ENCODE measurements around the gene CSTF1.

CSTF1 gene

DNA sequence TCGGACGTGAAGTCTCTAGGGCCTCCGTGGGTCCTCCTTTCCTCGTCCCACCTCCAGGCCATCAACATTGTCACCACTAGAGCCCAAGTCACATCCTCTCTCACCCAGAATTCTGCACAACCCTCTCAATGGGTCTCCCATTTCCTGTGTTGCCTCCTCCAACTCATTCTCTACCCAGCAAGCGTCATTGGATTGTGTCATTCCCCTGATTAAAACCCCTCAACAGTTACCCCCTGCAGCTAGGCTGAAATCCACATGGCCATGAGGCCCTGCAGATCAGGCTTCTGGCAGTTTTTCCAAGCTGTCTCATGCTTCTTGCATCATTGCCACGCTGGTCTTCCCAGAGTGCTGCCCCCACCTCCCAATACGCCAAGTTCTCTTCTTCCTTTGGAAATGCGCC, 46.5 kb upstream of the CSTF1 start:
- no peak overlapping the region for H2AFZ ChIP-seq (ENCODE audit: low read length)
- no peaks in the 10 kb centered on the region for H3K9me2 ChIP-seq (replicated peaks; ENCODE audit: insufficient read depth, low read length)
- no peak overlapping the region for H3K27ac ChIP-seq (ENCODE audit: low read length)
- no peaks in the 10 kb centered on the region for H3F3A ChIP-seq (ENCODE audit: insufficient read depth, low read length)
- no peaks in the 10 kb centered on the region for H3K4me1 ChIP-seq (ENCODE audit: low read length)
- no peak overlapping the region for H3K4me2 ChIP-seq (ENCODE audit: low read depth, low read length)
- no peaks in the 10 kb centered on the region for H3K9me3 ChIP-seq (replicated peaks; ENCODE audit: insufficient read depth, low read length)
- 0 out of 2 replicates have a peak, but pooled peaks cover 2% of the 10 kb centered on the region for H4K20me1 ChIP-seq (ENCODE audit: insufficient read depth, low read length)
- H3K79me2 ChIP-seq (ENCODE audit: low read length) = no peaks in the 10 kb centered on the region
- H3K4me3 ChIP-seq (ENCODE audit: low read length) = no peak overlapping the region
- H3K27me3 ChIP-seq (replicated peaks; ENCODE audit: insufficient read depth, low read length) = no peaks in the 10 kb centered on the region
- no peak overlapping the region for H3K9ac ChIP-seq (ENCODE audit: low read length)
- TF ChIP-seq EZH2phosphoT487 (IDR thresholded peaks at IDR 0.05; ENCODE audit: low read length) = no peak
- TF ChIP-seq EZH2 (optimal IDR thresholded peaks at IDR 0.05; ENCODE audit: low read depth, low read length) = no peak
- TF ChIP-seq, protein P1, sequence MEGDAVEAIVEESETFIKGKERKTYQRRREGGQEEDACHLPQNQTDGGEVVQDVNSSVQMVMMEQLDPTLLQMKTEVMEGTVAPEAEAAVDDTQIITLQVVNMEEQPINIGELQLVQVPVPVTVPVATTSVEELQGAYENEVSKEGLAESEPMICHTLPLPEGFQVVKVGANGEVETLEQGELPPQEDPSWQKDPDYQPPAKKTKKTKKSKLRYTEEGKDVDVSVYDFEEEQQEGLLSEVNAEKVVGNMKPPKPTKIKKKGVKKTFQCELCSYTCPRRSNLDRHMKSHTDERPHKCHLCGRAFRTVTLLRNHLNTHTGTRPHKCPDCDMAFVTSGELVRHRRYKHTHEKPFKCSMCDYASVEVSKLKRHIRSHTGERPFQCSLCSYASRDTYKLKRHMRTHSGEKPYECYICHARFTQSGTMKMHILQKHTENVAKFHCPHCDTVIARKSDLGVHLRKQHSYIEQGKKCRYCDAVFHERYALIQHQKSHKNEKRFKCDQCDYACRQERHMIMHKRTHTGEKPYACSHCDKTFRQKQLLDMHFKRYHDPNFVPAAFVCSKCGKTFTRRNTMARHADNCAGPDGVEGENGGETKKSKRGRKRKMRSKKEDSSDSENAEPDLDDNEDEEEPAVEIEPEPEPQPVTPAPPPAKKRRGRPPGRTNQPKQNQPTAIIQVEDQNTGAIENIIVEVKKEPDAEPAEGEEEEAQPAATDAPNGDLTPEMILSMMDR (IDR thresholded peaks at IDR 0.05; ENCODE audit: low read length) = no peak
- no peaks in the 10 kb centered on the region for H3K36me3 ChIP-seq (replicated peaks; ENCODE audit: insufficient read depth, low read length)
- DNase-seq = no peak

DNA sequence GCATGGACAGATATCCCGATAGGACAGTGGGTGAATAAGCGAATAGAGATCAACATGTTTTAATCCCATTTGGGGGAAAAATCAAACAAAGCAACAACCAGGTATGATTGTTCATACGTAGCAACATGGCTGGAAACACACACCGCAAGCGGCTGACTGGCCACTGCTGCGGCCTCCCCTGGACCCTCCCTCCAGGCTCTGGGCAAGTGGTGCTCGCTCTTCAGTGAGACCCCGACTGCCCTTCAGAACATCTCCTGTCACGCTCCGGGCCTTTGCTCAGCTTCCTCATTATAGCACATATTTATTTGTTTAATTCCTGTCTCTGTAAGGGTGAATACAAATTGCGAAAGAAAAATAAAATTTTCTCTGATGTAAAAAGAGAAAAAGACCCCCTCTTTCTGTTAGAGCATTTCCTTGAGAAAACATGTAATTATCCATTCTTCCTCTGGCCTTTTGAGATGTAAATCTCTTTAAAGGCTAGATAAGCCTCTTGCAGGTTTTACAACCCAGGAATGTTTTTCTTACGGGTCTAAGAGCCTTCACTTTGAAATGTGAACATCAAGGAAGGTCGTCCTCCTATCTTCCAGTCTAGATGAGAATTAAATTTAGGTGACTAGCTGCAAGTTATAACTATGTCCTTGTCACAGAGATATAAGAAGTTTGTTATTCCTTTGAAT, 44.7 kb upstream of the CSTF1 start:
- no peak overlapping the region for H3K9ac ChIP-seq (ENCODE audit: low read length)
- H2AFZ ChIP-seq (ENCODE audit: low read length) = no peak overlapping the region
- H3K27me3 ChIP-seq (replicated peaks; ENCODE audit: insufficient read depth, low read length) = no peaks in the 10 kb centered on the region
- no peaks in the 10 kb centered on the region for H3K36me3 ChIP-seq (replicated peaks; ENCODE audit: insufficient read depth, low read length)
- TF ChIP-seq EZH2 (optimal IDR thresholded peaks at IDR 0.05; ENCODE audit: low read depth, low read length) = no peak
- TF ChIP-seq EZH2phosphoT487 (IDR thresholded peaks at IDR 0.05; ENCODE audit: low read length) = no peak
- 0 out of 2 replicates have a peak, but pooled peaks cover under 1% of the 10 kb centered on the region for H4K20me1 ChIP-seq (ENCODE audit: insufficient read depth, low read length)
- no peaks in the 10 kb centered on the region for H3K9me3 ChIP-seq (replicated peaks; ENCODE audit: insufficient read depth, low read length)
- H3K4me3 ChIP-seq (ENCODE audit: low read length) = no peak overlapping the region
- no peak overlapping the region for H3K4me2 ChIP-seq (ENCODE audit: low read depth, low read length)
- no peak overlapping the region for H3K27ac ChIP-seq (ENCODE audit: low read length)
- no peaks in the 10 kb centered on the region for H3K9me2 ChIP-seq (replicated peaks; ENCODE audit: insufficient read depth, low read length)
- no peaks in the 10 kb centered on the region for H3K79me2 ChIP-seq (ENCODE audit: low read length)
- H3K4me1 ChIP-seq (ENCODE audit: low read length) = no peaks in the 10 kb centered on the region
- no peak for DNase-seq
- no peaks in the 10 kb centered on the region for H3F3A ChIP-seq (ENCODE audit: insufficient read depth, low read length)

DNA sequence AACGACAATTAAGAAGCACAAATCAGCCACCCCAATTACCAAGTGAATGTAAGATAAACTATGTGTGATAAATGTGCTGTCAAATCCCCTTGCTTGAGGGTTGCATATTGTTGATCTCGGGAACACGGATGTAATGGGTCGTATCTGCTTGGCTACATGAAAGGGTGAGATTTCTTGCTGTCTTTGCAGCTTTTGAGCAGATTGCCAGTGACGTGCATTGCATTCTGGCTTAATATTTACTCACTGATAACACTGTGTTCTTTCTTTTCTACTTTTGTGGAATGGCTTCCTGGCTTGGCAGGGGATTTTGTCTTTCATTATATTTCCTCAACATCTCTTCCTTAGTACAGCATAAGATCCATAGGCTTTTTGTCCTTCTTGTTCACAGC, 44.1 kb upstream of the CSTF1 start:
- H3K4me3 ChIP-seq (ENCODE audit: low read length) = no peak overlapping the region
- H3K4me2 ChIP-seq (ENCODE audit: low read depth, low read length) = no peak overlapping the region
- H3K27ac ChIP-seq (ENCODE audit: low read length) = no peak overlapping the region

More for the DNA sequence above, 44.1 kb upstream of the CSTF1 start:
- H4K20me1 ChIP-seq (ENCODE audit: insufficient read depth, low read length) = no peaks in the 10 kb centered on the region
- no peak for DNase-seq
- no peaks in the 10 kb centered on the region for H3K36me3 ChIP-seq (replicated peaks; ENCODE audit: insufficient read depth, low read length)
- no peaks in the 10 kb centered on the region for H3K27me3 ChIP-seq (replicated peaks; ENCODE audit: insufficient read depth, low read length)
- TF ChIP-seq EZH2phosphoT487 (IDR thresholded peaks at IDR 0.05; ENCODE audit: low read length) (no peak), EZH2 (optimal IDR thresholded peaks at IDR 0.05; ENCODE audit: low read depth, low read length) (no peak)
- TF ChIP-seq, protein P1 (IDR thresholded peaks at IDR 0.05; ENCODE audit: low read length) = no peak
- H3K4me1 ChIP-seq (ENCODE audit: low read length) = no peaks in the 10 kb centered on the region
- H3K79me2 ChIP-seq (ENCODE audit: low read length) = no peaks in the 10 kb centered on the region
- H3K9me2 ChIP-seq (replicated peaks; ENCODE audit: insufficient read depth, low read length) = no peaks in the 10 kb centered on the region
- no peak overlapping the region for H2AFZ ChIP-seq (ENCODE audit: low read length)
- H3K9ac ChIP-seq (ENCODE audit: low read length) = no peak overlapping the region
- no peaks in the 10 kb centered on the region for H3F3A ChIP-seq (ENCODE audit: insufficient read depth, low read length)
- no peaks in the 10 kb centered on the region for H3K9me3 ChIP-seq (replicated peaks; ENCODE audit: insufficient read depth, low read length)

All from MM.1S (cell line).